IMR-90 (cell line): ENCODE data around the gene EVX1. TPM values are rescaled to one million over a fixed set of nuclear protein-coding genes. Genes with fewer than 3 reads are reported as not detected.

Experiments
- ATAC-seq: fragments of 200-7000 bp; cut with Tn5 transposase; 2 replicates; pipeline ENCODE4 v1.9.1; 2020; ENCODE audit warnings: low read depth, mild to moderate bottlenecking, moderate library complexity
- BruUV-seq: library from RNA; stranded (reverse); fragments of 400-500 nt; replicated peaks from 2 replicates; lab custom pipeline; 2021; lab: Mats Ljungman, UMichigan
- CTCF ChIA-PET: fragments of 300-600 bp; formaldehyde crosslinking; extraction: SDS; loops from one replicate; lab custom pipeline; 2021; ENCODE audit warnings: antibody characterized with exemption; lab: Yijun Ruan, JAX
- POLR2A ChIA-PET: fragments of 300-600 bp; sonication (Branson Sonifier 250); formaldehyde crosslinking; loops from one replicate; lab custom pipeline; 2022; ENCODE audit warnings: antibody characterized with exemption; ENCODE audit not compliant: unreplicated experiment; lab: Charles Lee
- DNase-seq: peaks from one replicate; pipeline ENCODE4 v3.0.0; 2013
- H2AFZ ChIP-seq: replicated peaks from 2 replicates; pipeline ENCODE3; 2013; ENCODE audit warnings: low read length, mild to moderate bottlenecking; ENCODE audit not compliant: poor library complexity
- H2AK5ac ChIP-seq: 2 replicates; pipeline ENCODE4 v1.6.1; 2013; ENCODE audit warnings: low read depth, low read length, inconsistent platforms
- H2AK9ac ChIP-seq: replicated peaks from 2 replicates; pipeline ENCODE3; 2013; ENCODE audit warnings: mild to moderate bottlenecking, low read depth, low read length, moderate library complexity; ENCODE audit not compliant: poor library complexity
- H2BK120ac ChIP-seq: 2 replicates; pipeline ENCODE4 v1.6.1; 2013; ENCODE audit warnings: low read depth, low read length, inconsistent platforms
- H2BK15ac ChIP-seq: 3 replicates; pipeline ENCODE4 v1.6.1; 2013; ENCODE audit warnings: low read depth, low read length, inconsistent platforms
- H2BK20ac ChIP-seq: 2 replicates; pipeline ENCODE4 v1.6.1; 2013; ENCODE audit warnings: low read depth, mild to moderate bottlenecking, inconsistent platforms, low read length, moderate library complexity
- H2BK5ac ChIP-seq: 2 replicates; pipeline ENCODE4 v1.6.1; 2013; ENCODE audit warnings: mild to moderate bottlenecking, low read depth, low read length, inconsistent platforms; ENCODE audit not compliant: poor library complexity, severe bottlenecking
- H3K14ac ChIP-seq: replicated peaks from 2 replicates; pipeline ENCODE4 v1.6.1; 2013; ENCODE audit warnings: low read depth, low read length, inconsistent platforms
- H3K18ac ChIP-seq: 2 replicates; pipeline ENCODE4 v1.6.1; 2013; ENCODE audit warnings: low read depth, low read length, control low read depth
- H3K23ac ChIP-seq: 2 replicates; pipeline ENCODE4 v1.6.1; 2013; ENCODE audit warnings: low read depth, low read length, inconsistent platforms
- H3K27ac ChIP-seq: 2 replicates; pipeline ENCODE4 v1.5.1; 2013; ENCODE audit warnings: mild to moderate bottlenecking, control low read depth, low read length; ENCODE audit not compliant: insufficient read depth
- H3K27me3 ChIP-seq: 2 replicates; pipeline ENCODE4 v1.6.1; 2013; ENCODE audit warnings: low read length; ENCODE audit not compliant: control insufficient read depth, insufficient read depth
- H3K36me3 ChIP-seq: 2 replicates; pipeline ENCODE4 v1.6.1; 2013; ENCODE audit warnings: low read length, mixed read lengths; ENCODE audit not compliant: control insufficient read depth, insufficient read depth
- H3K4ac ChIP-seq: 2 replicates; pipeline ENCODE4 v1.6.1; 2013; ENCODE audit warnings: low read depth, low read length, inconsistent platforms
- H3K4me1 ChIP-seq: 2 replicates; pipeline ENCODE4 v1.6.1; 2013; ENCODE audit warnings: low read length, mixed read lengths; ENCODE audit not compliant: control insufficient read depth, insufficient read depth
- H3K4me2 ChIP-seq: 2 replicates; pipeline ENCODE4 v1.6.1; 2013; ENCODE audit warnings: low read depth, mild to moderate bottlenecking, control low read depth, low read length, moderate library complexity
- H3K4me3 ChIP-seq: 2 replicates; pipeline ENCODE4 v1.5.1; 2013; ENCODE audit warnings: low read depth, mild to moderate bottlenecking, control low read depth, low read length, moderate library complexity; ENCODE audit not compliant: insufficient read depth
- H3K56ac ChIP-seq: 2 replicates; pipeline ENCODE4 v1.6.1; 2013; ENCODE audit warnings: low read length, inconsistent platforms; ENCODE audit not compliant: insufficient read depth; ENCODE audit errors: extremely low read depth
- H3K79me1 ChIP-seq, 2 experiments: 2 replicates each; pipeline ENCODE4 v1.6.1; 2013; ENCODE audit warnings: low read length in 2 of 2, inconsistent platforms in 1 of 2, low read depth in 1 of 2
- H3K9ac ChIP-seq: 2 replicates; pipeline ENCODE4 v1.6.1; 2013; ENCODE audit warnings: low read depth, low read length, control low read depth
- H3K9me1 ChIP-seq: 2 replicates; pipeline ENCODE4 v1.6.1; 2013; ENCODE audit warnings: low read length, inconsistent platforms; ENCODE audit not compliant: insufficient read depth
- H3K9me3 ChIP-seq: 2 replicates; pipeline ENCODE4 v1.6.1; 2013; ENCODE audit warnings: low read length; ENCODE audit not compliant: control insufficient read depth, insufficient read depth
- H4K20me1 ChIP-seq: 2 replicates; pipeline ENCODE4 v1.6.1; 2013; ENCODE audit warnings: low read length, inconsistent platforms; ENCODE audit not compliant: insufficient read depth
- H4K5ac ChIP-seq: 2 replicates; pipeline ENCODE4 v1.6.1; 2013; ENCODE audit warnings: mild to moderate bottlenecking, low read depth, low read length, control low read depth
- H4K8ac ChIP-seq, 2 experiments: 2 replicates each; pipeline ENCODE4 v1.6.1; 2013; ENCODE audit warnings: low read depth in 2 of 2, low read length in 2 of 2, control low read depth in 1 of 2, inconsistent platforms in 1 of 2
- H4K91ac ChIP-seq: 2 replicates; pipeline ENCODE4 v1.6.1; 2013; ENCODE audit warnings: low read depth, low read length, inconsistent platforms; ENCODE audit not compliant: insufficient read depth
- NFE2L2 ChIP-seq: fragments of 150-350 bp; IDR thresholded peaks from 2 replicates; pipeline ENCODE4 v1.6.1; 2016; ENCODE audit warnings: low read depth, mild to moderate bottlenecking, low read length
- WGBS, 2 experiments: methylation state at CpG; one replicate each; pipeline versions ENCODE4 v1.1.5 to v1.1.7; 2013; ENCODE audit warnings: missing lambda C conversion rate in 2 of 2; ENCODE audit not compliant: insufficient read length in 1 of 2; ENCODE audit errors: extremely low coverage in 2 of 2; 5-methylcytosine and 5-hydroxymethylcytosine counted together
- dilution Hi-C: fragments of 300-500 bp; cut with HindIII; formaldehyde crosslinking; loops from one replicate; pipeline ENCODE4 v1.14.3; 2018; ENCODE audit warnings: low sequenced_read_pairs; ENCODE audit not compliant: unreplicated experiment
- in situ Hi-C: fragments of 300-500 bp; cut with MboI; formaldehyde crosslinking; loops from 3 replicates; pipeline ENCODE4 v1.14.3; 2019; ENCODE audit warnings: low sequenced_read_pairs, inconsistent platforms, mixed read lengths
- intact Hi-C: fragments of 100-400 bp; cut with micrococcal nuclease; formaldehyde crosslinking; loops from 2 replicates; pipeline ENCODE4 v1.10.0; 2022
- polyA plus RNA-seq, 3 experiments: library from polyadenylated mRNA; depleted of rRNA; stranded (reverse); fragments of >200 nt; gene quantifications; 2 replicates each; pipeline ENCODE4 v1.2.3, GENCODE V29; 2012; ENCODE audit warnings: low replicate concordance in 1 of 3
- total RNA-seq: library from RNA; depleted of rRNA; stranded (reverse); fragments of >200 nt; gene quantifications from 2 replicates; pipeline ENCODE4 v1.2.3, GENCODE V29; 2012
- TF ChIP-seq, protein P1 (sequence below): conservative IDR thresholded peaks from 2 replicates; pipeline ENCODE4 v1.5.1; 2012; ENCODE audit warnings: mild to moderate bottlenecking, low read depth, low read length, improper control_type of control experiment

The EVX1 gene
- total and polyA plus RNA-seq, 2 of the 4 experiments (the other 2 are of a cell fraction): not detected

DNA sequence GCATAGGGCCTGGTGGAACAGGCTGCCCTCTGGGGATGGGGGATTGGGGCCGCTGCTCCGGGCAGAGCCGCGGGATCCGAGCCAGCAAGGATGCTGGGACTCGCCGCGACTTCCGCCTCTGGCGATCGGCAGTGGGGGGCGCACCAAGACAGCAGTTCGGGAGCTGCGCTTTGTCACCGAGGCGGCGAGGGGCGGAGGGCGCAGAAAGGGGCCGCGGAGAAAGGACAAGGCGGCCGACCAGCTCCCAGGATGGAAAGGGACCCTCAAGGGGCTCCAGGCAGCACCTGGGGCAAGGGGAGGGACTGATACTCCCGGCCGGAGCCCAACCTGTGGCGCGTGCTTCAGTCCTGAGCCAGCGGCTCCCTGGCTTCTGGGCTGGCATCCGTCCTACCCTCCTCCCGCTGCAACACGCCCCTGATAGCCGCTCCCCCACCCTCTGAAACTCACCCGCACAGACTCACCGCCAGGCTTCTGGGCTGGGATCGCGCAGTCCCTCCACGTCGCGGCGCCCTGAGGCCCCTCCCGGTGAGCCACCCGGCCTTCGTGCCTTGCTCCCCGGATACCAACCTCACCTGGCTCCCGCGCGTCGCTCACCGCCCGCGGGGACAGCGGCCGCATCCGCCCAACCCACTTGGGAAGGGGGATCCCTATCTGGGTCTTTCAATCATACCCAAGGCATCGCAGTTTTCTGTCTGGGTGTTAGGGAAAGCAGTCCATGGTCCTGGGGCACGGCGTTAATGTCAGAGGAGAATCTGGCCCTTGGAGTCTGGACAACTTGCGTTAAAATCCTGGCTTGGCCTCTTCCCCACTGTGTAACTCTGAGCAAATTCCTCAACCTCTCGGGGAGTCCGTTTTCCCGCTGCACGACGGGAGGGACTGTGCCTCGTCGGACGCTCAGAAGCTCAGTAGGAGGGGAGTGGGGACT lies 7.0 kb upstream of the EVX1 start:
- no peak overlapping the region for H4K91ac ChIP-seq
- no peak overlapping the region for H4K5ac ChIP-seq
- H3K36me3 ChIP-seq: no peaks in the 10 kb centered on the region
- ATAC-seq (peak; percentile 46), DNase-seq (no peak)
- no peak overlapping the region for H3K14ac ChIP-seq
- no peak overlapping the region for H2AK5ac ChIP-seq
- in situ Hi-C loops: no loop called here
- no peaks in the 10 kb centered on the region for H3K79me1 ChIP-seq
- H2BK5ac ChIP-seq: no peak overlapping the region
- no peak overlapping the region for H2BK20ac ChIP-seq
- no peak overlapping the region for H3K56ac ChIP-seq
- peak overlapping the region; percentile 85 for H2AFZ ChIP-seq
- H3K9me3 ChIP-seq: peaks cover 7% of the 10 kb centered on the region; the same call in 1 of the 2 replicates
- no peaks in the 10 kb centered on the region for H4K20me1 ChIP-seq
- intact Hi-C loops: no loop called here
- H2BK15ac ChIP-seq: no peak overlapping the region
- no TSS peak for BruUV-seq
- H3K4me3 ChIP-seq: peak overlapping the region; percentile 34
- no peak for TF ChIP-seq NFE2L2
- TF ChIP-seq, protein P1, sequence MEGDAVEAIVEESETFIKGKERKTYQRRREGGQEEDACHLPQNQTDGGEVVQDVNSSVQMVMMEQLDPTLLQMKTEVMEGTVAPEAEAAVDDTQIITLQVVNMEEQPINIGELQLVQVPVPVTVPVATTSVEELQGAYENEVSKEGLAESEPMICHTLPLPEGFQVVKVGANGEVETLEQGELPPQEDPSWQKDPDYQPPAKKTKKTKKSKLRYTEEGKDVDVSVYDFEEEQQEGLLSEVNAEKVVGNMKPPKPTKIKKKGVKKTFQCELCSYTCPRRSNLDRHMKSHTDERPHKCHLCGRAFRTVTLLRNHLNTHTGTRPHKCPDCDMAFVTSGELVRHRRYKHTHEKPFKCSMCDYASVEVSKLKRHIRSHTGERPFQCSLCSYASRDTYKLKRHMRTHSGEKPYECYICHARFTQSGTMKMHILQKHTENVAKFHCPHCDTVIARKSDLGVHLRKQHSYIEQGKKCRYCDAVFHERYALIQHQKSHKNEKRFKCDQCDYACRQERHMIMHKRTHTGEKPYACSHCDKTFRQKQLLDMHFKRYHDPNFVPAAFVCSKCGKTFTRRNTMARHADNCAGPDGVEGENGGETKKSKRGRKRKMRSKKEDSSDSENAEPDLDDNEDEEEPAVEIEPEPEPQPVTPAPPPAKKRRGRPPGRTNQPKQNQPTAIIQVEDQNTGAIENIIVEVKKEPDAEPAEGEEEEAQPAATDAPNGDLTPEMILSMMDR: 0 out of 2 replicates have a peak, but pooled peaks have one; percentile 15
- 1% methylated on average over 31 of the region's 66 CpGs; no CpG with 5 or more reads in 1 of the 2 experiments for WGBS, 2 experiments
- peak overlapping the region; percentile 78 for H3K4me2 ChIP-seq
- no peak overlapping the region for H3K23ac ChIP-seq
- peak overlapping the region; percentile 61 for H2AK9ac ChIP-seq
- ChIA-PET CTCF (interaction anchor here (0.5 kb wide), 1 partner anchor 61 kb away, joined by 3 read pairs; no protein-coding TSS in a partner anchor), POLR2A (no interaction called here)
- H3K9me1 ChIP-seq: no peaks in the 10 kb centered on the region
- H3K4ac ChIP-seq: no peak overlapping the region
- no peak overlapping the region for H3K9ac ChIP-seq
- H3K4me1 ChIP-seq: no peaks in the 10 kb centered on the region
- H3K18ac ChIP-seq: no peak overlapping the region
- dilution Hi-C loops: no loop called here
- no peak overlapping the region for H4K8ac ChIP-seq
- H3K27me3 ChIP-seq: peaks cover 76% of the 10 kb centered on the region
- H2BK120ac ChIP-seq: no peak overlapping the region
- H3K27ac ChIP-seq: no peak overlapping the region
